HepG2 (cell line): ENCODE measurements around the gene SLC35F3.

Source experiments
- ARNTL ChIP-seq: sonication (generic); formaldehyde crosslinking; IDR thresholded peaks from 2 replicates; pipeline ENCODE4 v1.4.0; 2020; ENCODE audit warnings: mild to moderate bottlenecking, missing genetic modification reagents
- RAD51 ChIP-seq: fragments of 450-650 bp; IDR thresholded peaks from 2 replicates; pipeline ENCODE4 v1.6.1; 2016; ENCODE audit warnings: borderline replicate concordance
- SUZ12 ChIP-seq: fragments of 150-350 bp; IDR thresholded peaks from 2 replicates; pipeline ENCODE4 v1.6.1; 2014; ENCODE audit warnings: low read depth, low read length
- YY1 ChIP-seq: IDR thresholded peaks from 2 replicates; pipeline ENCODE4 v1.6.1; 2011; ENCODE audit warnings: low read length, low read depth, moderate library complexity, mild to moderate bottlenecking; ENCODE audit not compliant: insufficient read depth, insufficient replicate concordance
- ZNF143 ChIP-seq: sonication (generic); formaldehyde crosslinking; IDR thresholded peaks from 2 replicates; pipeline ENCODE4 v1.4.0; 2020; ENCODE audit warnings: missing genetic modification reagents
- ZNF350 ChIP-seq: sonication (generic); formaldehyde crosslinking; IDR thresholded peaks from 2 replicates; pipeline ENCODE4 v1.4.0; 2020; ENCODE audit warnings: mild to moderate bottlenecking, low read depth, missing genetic modification reagents, borderline replicate concordance
- ZNF530 ChIP-seq: sonication (generic); formaldehyde crosslinking; IDR thresholded peaks from 2 replicates; pipeline ENCODE4 v1.5.0; 2020; ENCODE audit warnings: low read depth, mild to moderate bottlenecking, missing genetic modification reagents
- TF ChIP-seq, protein P1 (sequence below): sonication (generic); formaldehyde crosslinking; IDR thresholded peaks from 2 replicates; pipeline ENCODE4 v1.4.0; 2020; ENCODE audit warnings: low read depth, mild to moderate bottlenecking, missing genetic modification reagents
- TF ChIP-seq, protein P2 (sequence below): sonication (generic); IDR thresholded peaks from 2 replicates; pipeline ENCODE4 v1.6.1; 2016; ENCODE audit warnings: low read depth, borderline replicate concordance
- TF ChIP-seq, protein P3 (sequence below): sonication (generic); formaldehyde crosslinking; IDR thresholded peaks from 2 replicates; pipeline ENCODE4 v1.9.0; 2022; ENCODE audit warnings: missing genetic modification reagents, mild to moderate bottlenecking, borderline replicate concordance

DNA sequence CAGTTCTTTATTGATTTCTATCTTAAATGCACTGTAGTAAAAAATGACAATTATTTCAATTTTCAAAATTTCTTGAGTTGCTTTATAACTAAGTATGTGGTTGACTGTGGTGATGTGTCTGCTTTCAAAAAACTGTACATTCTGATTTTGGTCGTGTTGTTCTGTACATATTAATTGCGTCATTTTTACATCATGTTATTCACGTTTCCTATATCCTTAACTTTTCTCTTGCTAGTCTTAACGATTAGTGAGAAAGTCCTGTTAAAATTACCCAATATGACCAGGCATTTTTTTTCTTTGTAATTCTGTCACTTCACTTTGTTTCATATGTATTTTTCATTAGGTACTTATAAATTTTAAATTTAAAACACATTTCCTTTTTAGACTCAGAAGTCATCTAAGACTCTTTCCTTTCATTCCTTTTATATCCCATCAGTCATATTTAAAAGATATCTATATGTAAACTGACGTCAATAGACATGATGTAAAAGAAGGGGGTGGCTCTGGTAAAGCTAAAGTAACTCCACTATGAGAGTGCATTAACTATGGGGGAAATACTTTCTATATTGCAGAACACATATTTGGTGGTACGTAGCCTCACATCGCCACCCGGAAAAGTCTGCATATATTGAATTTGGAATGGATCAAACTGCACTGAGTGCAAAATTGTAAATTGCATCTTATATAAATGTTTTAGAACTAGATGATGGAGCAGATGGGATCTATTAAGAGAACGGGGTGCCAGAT is 467.7 kb downstream of the SLC35F3 start:
- TF ChIP-seq ZNF530 (CRISPR knock-in tag), result no peak
- no peak for TF ChIP-seq ARNTL (CRISPR knock-in tag)
- TF ChIP-seq, protein P1, sequence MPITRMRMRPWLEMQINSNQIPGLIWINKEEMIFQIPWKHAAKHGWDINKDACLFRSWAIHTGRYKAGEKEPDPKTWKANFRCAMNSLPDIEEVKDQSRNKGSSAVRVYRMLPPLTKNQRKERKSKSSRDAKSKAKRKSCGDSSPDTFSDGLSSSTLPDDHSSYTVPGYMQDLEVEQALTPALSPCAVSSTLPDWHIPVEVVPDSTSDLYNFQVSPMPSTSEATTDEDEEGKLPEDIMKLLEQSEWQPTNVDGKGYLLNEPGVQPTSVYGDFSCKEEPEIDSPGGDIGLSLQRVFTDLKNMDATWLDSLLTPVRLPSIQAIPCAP (CRISPR knock-in tag), result no peak
- no peak for TF ChIP-seq RAD51
- TF ChIP-seq YY1, result no peak
- TF ChIP-seq ZNF350, result no peak
- TF ChIP-seq, protein P2, sequence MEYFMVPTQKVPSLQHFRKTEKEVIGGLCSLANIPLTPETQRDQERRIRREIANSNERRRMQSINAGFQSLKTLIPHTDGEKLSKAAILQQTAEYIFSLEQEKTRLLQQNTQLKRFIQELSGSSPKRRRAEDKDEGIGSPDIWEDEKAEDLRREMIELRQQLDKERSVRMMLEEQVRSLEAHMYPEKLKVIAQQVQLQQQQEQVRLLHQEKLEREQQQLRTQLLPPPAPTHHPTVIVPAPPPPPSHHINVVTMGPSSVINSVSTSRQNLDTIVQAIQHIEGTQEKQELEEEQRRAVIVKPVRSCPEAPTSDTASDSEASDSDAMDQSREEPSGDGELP, result no peak
- TF ChIP-seq, protein P3, sequence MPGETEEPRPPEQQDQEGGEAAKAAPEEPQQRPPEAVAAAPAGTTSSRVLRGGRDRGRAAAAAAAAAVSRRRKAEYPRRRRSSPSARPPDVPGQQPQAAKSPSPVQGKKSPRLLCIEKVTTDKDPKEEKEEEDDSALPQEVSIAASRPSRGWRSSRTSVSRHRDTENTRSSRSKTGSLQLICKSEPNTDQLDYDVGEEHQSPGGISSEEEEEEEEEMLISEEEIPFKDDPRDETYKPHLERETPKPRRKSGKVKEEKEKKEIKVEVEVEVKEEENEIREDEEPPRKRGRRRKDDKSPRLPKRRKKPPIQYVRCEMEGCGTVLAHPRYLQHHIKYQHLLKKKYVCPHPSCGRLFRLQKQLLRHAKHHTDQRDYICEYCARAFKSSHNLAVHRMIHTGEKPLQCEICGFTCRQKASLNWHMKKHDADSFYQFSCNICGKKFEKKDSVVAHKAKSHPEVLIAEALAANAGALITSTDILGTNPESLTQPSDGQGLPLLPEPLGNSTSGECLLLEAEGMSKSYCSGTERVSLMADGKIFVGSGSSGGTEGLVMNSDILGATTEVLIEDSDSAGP (CRISPR knock-in tag), result no peak
- TF ChIP-seq SUZ12, result no peak
- no peak for TF ChIP-seq ZNF143 (CRISPR knock-in tag)
